SHP77 (cell line): ENCODE measurements around the gene CSH1.
"Not testable (repeated sequence)": the region's sequence is repeated elsewhere in the genome, so short reads cannot be mapped to it uniquely, and the experiment has no call there.

Source experiments
- DNase-seq, 2 experiments: peaks; one replicate each; lab custom pipeline; 2025; lab: John Stamatoyannopoulos, UW

CSH1 gene

GRCh38 chr17:63869491-63870291 is 26.7 kb downstream of the CSH1 start:
- DNase-seq = not testable (repeated sequence)

GRCh38 chr17:63866625-63867024 is 29.7 kb downstream of the CSH1 start:
- DNase-seq = not testable (repeated sequence)

- no peak for DNase-seq
These were observed 37.1 kb downstream of the CSH1 start for GRCh38 chr17:63859257-63859656.

- DNase-seq = not testable (repeated sequence)
These were observed 39.9 kb downstream of the CSH1 start for GRCh38 chr17:63856425-63856824.

GRCh38 chr17:63855185-63855584 is 41.2 kb downstream of the CSH1 start:
- no peak for DNase-seq

GRCh38 chr17:63854709-63855108 is 41.7 kb downstream of the CSH1 start:
- no peak for DNase-seq

GRCh38 chr17:63853260-63853659 is 43.1 kb downstream of the CSH1 start:
- DNase-seq = no peak

GRCh38 chr17:63850401-63850800 is 46.0 kb downstream of the CSH1 start:
- DNase-seq = no peak

GRCh38 chr17:63848834-63849689 is 47.3 kb downstream of the CSH1 start:
- DNase-seq = no peak

- DNase-seq = no peak
These were observed 48.7 kb downstream of the CSH1 start for GRCh38 chr17:63847525-63848249.

- no peak for DNase-seq
These were observed 50.9 kb downstream of the CSH1 start for GRCh38 chr17:63845509-63845908.
